DOHH2 (cell line): ENCODE results near the gene SLC39A11.

Experiments
- CTCF ChIP-seq: fragments of 200-600 bp; sonication (generic); IDR thresholded peaks from one replicate; pipeline ENCODE4 v1.5.1; 2014; ENCODE audit warnings: antibody characterized with exemption, mild to moderate bottlenecking, low read depth, low read length; ENCODE audit not compliant: poor library complexity, severe bottlenecking
- EZH2phosphoT487 ChIP-seq: fragments of 200-600 bp; sonication (generic); IDR thresholded peaks from 2 replicates; pipeline ENCODE4 v1.6.1; 2017; ENCODE audit warnings: borderline replicate concordance, mild to moderate bottlenecking, antibody characterized with exemption, low read length, moderate library complexity, mixed read lengths

- no peak for TF ChIP-seq CTCF
- TF ChIP-seq EZH2phosphoT487, result no peak
These were observed 222.0 kb downstream of the SLC39A11 start for GRCh38 chr17:72870367-72870985.
